Measurements from ENCODE around the gene HSD17B14. TPM values are rescaled to one million over a fixed set of nuclear protein-coding genes. Genes with fewer than 3 reads are reported as not detected.

Gene HSD17B14
- total and polyA plus RNA-seq, 9 of the 15 experiments (the other 6 are each of a cell fraction or from before 2014, with no cell fraction given), result 0.16 TPM; not detected in 8

GRCh38 chr19:48878196-48879024 is 42.1 kb upstream of the HSD17B14 start (continued):
- TF ChIP-seq IRF9 (tag; IDR thresholded peaks at IDR 0.05) (peak; percentile 67), ARID4B (CRISPR knock-in tag; IDR thresholded peaks at IDR 0.05) (no peak), SRF (CRISPR knock-in tag; IDR thresholded peaks at IDR 0.05) (peak; percentile 94 to 99), TAF15 (IDR thresholded peaks at IDR 0.05; ENCODE audit: low read depth, low read length) (no peak), SMAD2 (IDR thresholded peaks at IDR 0.05; ENCODE audit: low read depth, low read length) (no peak), TFE3 (CRISPR knock-in tag; IDR thresholded peaks at IDR 0.05) (peak; percentile 6; the same call in 1 of the 2 replicates), ZKSCAN3 (CRISPR knock-in tag; IDR thresholded peaks at IDR 0.05) (no peak), ZNF408 (CRISPR knock-in tag; IDR thresholded peaks at IDR 0.05; ENCODE audit: low read depth) (no peak), ZNF75A (CRISPR knock-in tag; IDR thresholded peaks at IDR 0.05) (no peak), NCOA4 (IDR thresholded peaks at IDR 0.05; ENCODE audit: partially characterized antibody) (no peak), MCM5 (IDR thresholded peaks at IDR 0.05; ENCODE audit: low read depth) (no peak), ZBTB12 (CRISPR knock-in tag; IDR thresholded peaks at IDR 0.05) (no peak), ZNF431 (CRISPR knock-in tag; IDR thresholded peaks at IDR 0.05) (no peak), ARID2 (IDR thresholded peaks at IDR 0.05) (no peak), SRSF1 (IDR thresholded peaks at IDR 0.05; ENCODE audit: low read depth, low read length) (no peak), ZBTB43 (CRISPR knock-in tag; IDR thresholded peaks at IDR 0.05) (no peak), HES1 (IDR thresholded peaks at IDR 0.05; ENCODE audit: low read depth) (peak; percentile 95)

Data from K562 (cell line).